Chondrocyte (in vitro differentiated cells): ENCODE results near the gene TMPRSS5. TPM values are rescaled to one million over a fixed set of nuclear protein-coding genes. Genes with fewer than 3 reads are reported as not detected.
"Not testable (repeated sequence)": the region's sequence is repeated elsewhere in the genome, so short reads cannot be mapped to it uniquely, and the experiment has no call there.

Experiments
- DNase-seq: peaks from one replicate; pipeline ENCODE4 v3.0.0; 2021; ENCODE audit warnings: mixed read lengths, low spot score
- H3K27ac Mint-ChIP-seq: one replicate; pipeline ENCODE4 v1.8.0; 2021; ENCODE audit warnings: mild to moderate bottlenecking, moderate library complexity, mixed read lengths; ENCODE audit not compliant: unreplicated experiment
- H3K27me3 Mint-ChIP-seq: 2 replicates; pipeline ENCODE4 v1.8.0; 2021; ENCODE audit warnings: low read depth, mixed read lengths
- H3K36me3 Mint-ChIP-seq: 2 replicates; pipeline ENCODE4 v1.8.0; 2021; ENCODE audit warnings: low read depth, mixed read lengths
- H3K4me1 Mint-ChIP-seq: 2 replicates; pipeline ENCODE4 v1.8.0; 2021; ENCODE audit warnings: low read depth, mild to moderate bottlenecking, mixed read lengths
- H3K4me3 Mint-ChIP-seq: one replicate; pipeline ENCODE4 v1.8.0; 2021; ENCODE audit warnings: mild to moderate bottlenecking, moderate library complexity, mixed read lengths; ENCODE audit not compliant: unreplicated experiment
- H3K9me3 Mint-ChIP-seq: 2 replicates; pipeline ENCODE4 v1.8.0; 2021; ENCODE audit warnings: low read depth, mixed read lengths
- total RNA-seq: library from RNA; stranded (reverse); gene quantifications from 3 replicates; pipeline ENCODE4 v1.2.1, GENCODE V29; 2021
- TF ChIP-seq, protein P1 (sequence below): fragments of 200-600 bp; sonication (generic); IDR thresholded peaks from 2 replicates; pipeline ENCODE4 v1.5.0; 2021; ENCODE audit warnings: antibody characterized with exemption, mild to moderate bottlenecking, moderate library complexity

Gene TMPRSS5
- total RNA-seq, 1 donor from 2014 or later: 0.37 TPM

GRCh38 chr11:113715273-113715672, 9.2 kb upstream of the TMPRSS5 start:
- no peak for DNase-seq
- TF ChIP-seq, protein P1, sequence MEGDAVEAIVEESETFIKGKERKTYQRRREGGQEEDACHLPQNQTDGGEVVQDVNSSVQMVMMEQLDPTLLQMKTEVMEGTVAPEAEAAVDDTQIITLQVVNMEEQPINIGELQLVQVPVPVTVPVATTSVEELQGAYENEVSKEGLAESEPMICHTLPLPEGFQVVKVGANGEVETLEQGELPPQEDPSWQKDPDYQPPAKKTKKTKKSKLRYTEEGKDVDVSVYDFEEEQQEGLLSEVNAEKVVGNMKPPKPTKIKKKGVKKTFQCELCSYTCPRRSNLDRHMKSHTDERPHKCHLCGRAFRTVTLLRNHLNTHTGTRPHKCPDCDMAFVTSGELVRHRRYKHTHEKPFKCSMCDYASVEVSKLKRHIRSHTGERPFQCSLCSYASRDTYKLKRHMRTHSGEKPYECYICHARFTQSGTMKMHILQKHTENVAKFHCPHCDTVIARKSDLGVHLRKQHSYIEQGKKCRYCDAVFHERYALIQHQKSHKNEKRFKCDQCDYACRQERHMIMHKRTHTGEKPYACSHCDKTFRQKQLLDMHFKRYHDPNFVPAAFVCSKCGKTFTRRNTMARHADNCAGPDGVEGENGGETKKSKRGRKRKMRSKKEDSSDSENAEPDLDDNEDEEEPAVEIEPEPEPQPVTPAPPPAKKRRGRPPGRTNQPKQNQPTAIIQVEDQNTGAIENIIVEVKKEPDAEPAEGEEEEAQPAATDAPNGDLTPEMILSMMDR: no peak
- no peaks in the 10 kb centered on the region for H3K27me3 Mint-ChIP-seq
- H3K9me3 Mint-ChIP-seq: peaks cover 35% of the 10 kb centered on the region
- no peak overlapping the region for H3K27ac Mint-ChIP-seq
- no peak overlapping the region for H3K4me3 Mint-ChIP-seq
- peaks cover 25% of the 10 kb centered on the region for H3K36me3 Mint-ChIP-seq
- H3K4me1 Mint-ChIP-seq: no peaks in the 10 kb centered on the region

GRCh38 chr11:113710989-113711388, 4.9 kb upstream of the TMPRSS5 start:
- Mint-ChIP-seq H3K27me3 (no peaks in the 10 kb centered on the region), H3K9me3 (peaks cover 43% of the 10 kb centered on the region), H3K36me3 (peaks cover 24% of the 10 kb centered on the region), H3K4me3 (no peak overlapping the region), H3K4me1 (no peaks in the 10 kb centered on the region), H3K27ac (no peak overlapping the region)
- TF ChIP-seq, protein P1: no peak
- no peak for DNase-seq

DNA sequence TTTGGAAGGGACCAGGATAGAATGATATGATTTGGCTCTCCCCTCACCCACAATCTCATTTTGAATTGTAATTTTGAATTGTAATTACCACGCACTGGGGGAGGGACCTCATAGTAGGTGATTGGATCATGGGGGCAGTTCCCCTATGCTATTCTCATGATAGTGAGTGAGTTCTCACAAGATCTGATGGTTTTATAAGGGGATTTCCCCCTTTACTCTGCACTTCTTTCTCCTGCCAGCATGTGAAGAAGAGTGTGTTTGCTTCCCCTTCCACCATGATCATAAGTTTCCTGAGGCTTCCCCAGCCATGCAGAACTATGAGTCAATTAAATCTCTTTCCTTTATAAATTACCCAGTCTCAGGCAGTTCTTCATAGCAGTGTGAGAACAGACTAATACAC, 2.6 kb downstream of the TMPRSS5 start:
- H3K36me3 Mint-ChIP-seq: peaks cover 10% of the 10 kb centered on the region
- DNase-seq, H3K27me3 Mint-ChIP-seq, H3K27ac Mint-ChIP-seq, H3K4me1 Mint-ChIP-seq, H3K4me3 Mint-ChIP-seq, H3K9me3 Mint-ChIP-seq: not testable (repeated sequence)

GRCh38 chr11:113701491-113701890, 4.6 kb downstream of the TMPRSS5 start:
- Mint-ChIP-seq H3K9me3 (no peaks in the 10 kb centered on the region), H3K27me3 (peaks cover 1% of the 10 kb centered on the region), H3K27ac (no peak overlapping the region), H3K4me1 (no peaks in the 10 kb centered on the region), H3K4me3 (no peak overlapping the region), H3K36me3 (no peaks in the 10 kb centered on the region)
- TF ChIP-seq, protein P1: no peak
- DNase-seq: no peak

- H3K4me1 Mint-ChIP-seq: no peaks in the 10 kb centered on the region
- H3K27ac Mint-ChIP-seq: no peak overlapping the region
- peaks cover 2% of the 10 kb centered on the region for H3K36me3 Mint-ChIP-seq
These were observed 7.6 kb downstream of the TMPRSS5 start for GRCh38 chr11:113698515-113698914.

More at GRCh38 chr11:113698515-113698914, 7.6 kb downstream of the TMPRSS5 start:
- TF ChIP-seq, protein P1: no peak
- H3K27me3 Mint-ChIP-seq: peaks cover 1% of the 10 kb centered on the region
- no peak overlapping the region for H3K4me3 Mint-ChIP-seq
- H3K9me3 Mint-ChIP-seq: no peaks in the 10 kb centered on the region
- DNase-seq: no peak
